Hair follicle dermal papilla cell (primary cell): ENCODE measurements around the gene MYO15A. TPM values are rescaled to one million over a fixed set of nuclear protein-coding genes. Genes with fewer than 3 reads are reported as not detected.

Experiments used
- total RNA-seq: library from RNA; depleted of rRNA; stranded (reverse); fragments of >200 nt; gene quantifications from 2 replicates; pipeline ENCODE4 v1.2.3, GENCODE V29; 2012

Gene MYO15A
- total RNA-seq: 0.97 and 1.9 TPM in 2 replicates

DNA sequence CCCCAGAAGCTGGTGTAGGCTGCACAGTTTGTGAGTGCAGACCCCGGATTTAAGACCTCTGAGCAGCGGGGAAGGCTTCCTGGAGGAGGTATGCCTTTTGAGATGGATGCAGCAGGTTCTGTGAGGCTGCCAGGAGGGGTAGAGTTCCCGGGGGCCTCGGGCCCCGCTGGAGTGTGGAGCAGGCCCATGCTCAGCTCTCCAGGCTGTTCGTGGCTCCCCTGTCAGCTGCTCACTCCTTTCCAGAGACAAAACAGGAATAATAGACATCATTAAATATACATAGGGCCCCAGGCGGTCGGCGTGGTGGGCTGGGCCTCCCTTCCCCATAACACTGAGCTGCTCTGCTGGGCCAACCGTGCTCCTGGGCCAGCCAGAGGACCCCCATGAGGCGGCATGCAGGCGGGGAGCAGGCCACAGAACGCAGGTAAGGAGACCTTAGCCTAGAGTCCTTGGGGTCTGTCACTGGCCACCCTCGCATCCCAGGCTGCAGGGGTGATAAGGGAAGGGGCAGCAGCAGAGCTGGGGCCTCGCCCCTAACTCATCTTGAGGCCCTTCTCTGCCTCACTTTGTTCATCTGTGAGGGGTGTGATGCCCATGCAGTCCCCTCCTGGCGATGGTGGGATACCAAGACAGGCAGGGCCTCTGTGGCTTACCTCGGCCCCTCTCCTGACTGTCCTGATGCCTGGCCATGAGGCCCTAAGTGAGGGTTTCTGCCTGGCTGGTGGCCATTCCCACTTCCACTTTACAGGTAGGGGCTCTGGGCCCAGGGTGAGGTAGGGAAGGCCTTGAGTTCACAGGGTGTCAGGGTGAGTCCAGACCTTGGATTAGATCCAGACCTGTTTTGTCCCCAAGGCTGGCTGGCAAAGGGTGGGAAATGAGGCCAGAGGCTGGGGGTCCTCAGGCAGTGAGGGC lies at the start of gene MYO15A:
MYO15A (plus strand) TSS at position 356 of the 912 bp plus-strand sequence. CDS start 10,045 bp downstream, outside the sequence.

DNA sequence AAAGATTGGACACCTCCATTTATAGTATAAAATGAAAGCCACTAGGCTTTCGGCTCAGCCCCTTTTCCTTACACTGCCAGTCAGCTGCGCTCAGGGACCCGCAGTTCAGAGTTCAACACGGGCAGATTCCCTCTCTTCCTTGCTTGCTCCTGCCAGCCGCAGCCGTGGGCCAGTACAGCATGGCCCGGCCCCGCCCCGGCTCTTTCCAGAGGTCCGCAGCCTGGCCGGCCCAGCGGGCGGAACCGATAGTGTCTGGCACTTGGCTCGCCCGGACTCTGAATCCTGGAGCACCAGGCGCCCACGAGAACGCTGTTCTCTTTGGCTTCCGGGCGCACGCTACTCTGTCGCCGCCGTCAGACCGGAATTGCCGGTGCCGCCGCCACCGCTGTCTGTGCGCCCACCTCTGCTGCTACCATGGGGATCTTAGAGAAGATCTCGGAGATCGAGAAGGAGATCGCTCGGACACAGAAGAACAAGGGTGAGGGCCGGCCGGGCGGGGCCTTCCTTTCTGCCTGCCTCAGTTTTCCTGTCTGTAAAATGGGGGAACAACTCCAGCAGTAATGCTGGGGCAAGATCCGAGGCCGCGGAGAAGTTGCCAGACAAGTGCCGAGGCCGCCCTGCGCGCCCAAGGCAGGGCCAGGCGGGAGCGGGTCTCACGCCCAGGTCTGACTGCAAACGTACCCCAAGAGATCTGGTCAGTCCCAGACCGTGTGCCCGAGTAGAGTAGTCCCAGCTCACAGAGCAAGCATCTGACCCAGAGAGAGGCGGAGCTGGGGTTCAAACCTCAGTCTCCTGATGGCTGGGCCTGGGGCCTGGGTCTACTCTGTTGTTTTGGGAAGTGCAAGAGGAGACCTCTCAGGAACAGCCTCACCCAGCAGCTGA lies 20.7 kb upstream of the MYO15A start, which contains the start of gene DRG2:
DRG2 (plus strand) TSS at position 339 of the 882 bp plus-strand sequence; CDS start at position 415, 76 bp downstream.

DNA sequence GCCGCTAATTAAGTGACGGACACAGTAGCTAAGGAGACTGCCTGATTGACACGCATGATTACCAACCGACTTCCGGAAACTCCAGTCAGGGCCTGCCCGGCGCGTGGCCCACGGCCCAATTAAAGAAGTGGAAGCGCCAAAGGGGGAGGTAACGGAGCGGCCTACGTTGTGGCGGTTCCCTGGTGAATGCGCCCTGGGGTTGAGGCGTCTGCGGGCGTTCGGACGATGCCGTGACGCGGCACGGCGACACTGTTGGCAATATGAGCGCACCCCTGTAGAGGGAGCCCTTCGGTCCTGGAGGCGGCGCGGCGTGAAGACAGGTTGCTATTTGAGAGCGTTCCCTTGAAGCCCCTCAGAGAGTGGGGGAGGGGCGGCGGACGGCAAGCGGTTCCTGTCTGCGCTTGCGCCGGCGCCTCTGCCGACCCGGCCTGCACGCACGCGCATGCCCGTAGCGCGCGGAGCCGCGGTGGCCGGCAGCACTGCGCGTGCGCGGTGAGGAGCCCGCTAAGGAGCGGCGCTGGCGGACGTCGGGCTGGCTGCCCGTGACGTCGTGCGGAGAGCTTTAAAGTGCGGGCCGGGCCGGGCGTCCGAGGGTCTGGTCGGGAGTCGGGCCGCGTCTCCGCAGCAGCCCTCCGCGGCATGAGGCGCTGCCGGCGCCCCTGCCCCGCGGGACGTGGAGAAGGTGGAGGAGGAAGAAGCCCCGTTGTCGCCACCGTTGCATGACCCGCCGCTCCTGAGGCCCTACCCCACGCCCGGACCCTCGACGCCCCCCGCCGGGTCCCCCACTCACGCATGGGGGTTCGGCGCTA lies 75.0 kb downstream of the MYO15A start, which contains the start of gene ALKBH5:
ALKBH5 (plus strand) TSS at position 495 of the 809 bp plus-strand sequence. CDS start 416 bp downstream, outside the sequence.

GRCh38 chr17:18225121-18225641 lies 116.6 kb downstream of the MYO15A start, which contains the start of gene LLGL1:
Gene LLGL1 (plus strand): TSS chr17:18225635. CDS start chr17:18225683, 48 bp downstream.

Other genes starting within 250 kb of the MYO15A start
- gene TOM1L2, start 136.4 kb upstream of the MYO15A start, total RNA-seq: 61.7 and 71.4 TPM in 2 replicates
- 0.73 and 1.6 TPM in 2 replicates for gene DRC3, start 135.9 kb upstream of the MYO15A start, total RNA-seq
- gene ATPAF2, start 69.6 kb upstream of the MYO15A start, total RNA-seq: 16.2 and 18.2 TPM in 2 replicates
- gene GID4, start 69.3 kb upstream of the MYO15A start, total RNA-seq: 10.8 and 11.0 TPM in 2 replicates
- gene DRG2, start 20.8 kb upstream of the MYO15A start, total RNA-seq: 39.6 and 40.1 TPM in 2 replicates
- 161 and 162 TPM in 2 replicates for gene ALKBH5, start 75.1 kb downstream of the MYO15A start, total RNA-seq
- gene LLGL1, start 116.9 kb downstream of the MYO15A start, total RNA-seq: 64.6 and 71.6 TPM in 2 replicates
- 291 and 322 TPM in 2 replicates for gene FLII, start 150.0 kb downstream of the MYO15A start, total RNA-seq
- gene MIEF2, start 151.9 kb downstream of the MYO15A start, total RNA-seq: 15.3 and 16.4 TPM in 2 replicates
- gene TOP3A, start 206.2 kb downstream of the MYO15A start, total RNA-seq: 40.8 and 43.2 TPM in 2 replicates
- gene SMCR8, start 206.5 kb downstream of the MYO15A start, total RNA-seq: 24.8 and 28.1 TPM in 2 replicates